Measurements from ENCODE around the gene NT5DC3. TPM values are rescaled to one million over a fixed set of nuclear protein-coding genes. Genes with fewer than 3 reads are reported as not detected.

Gene NT5DC3
- polyA plus RNA-seq, 3 donors: 0.27 to 4.8 (median 0.93) TPM

- Histone ChIP-seq H3K9me3 (replicated peaks in 1 of 2; ENCODE audit: control insufficient read depth in 1 of 2, insufficient read depth in 1 of 2, low read length in 2 of 2) (no peaks in the 10 kb centered on the region), H3K9ac (ENCODE audit: insufficient read depth, low read length, poor library complexity, severe bottlenecking) (no peak overlapping the region), H4K20me1 (ENCODE audit: insufficient read depth, low read length) (no peaks in the 10 kb centered on the region), H2AFZ (ENCODE audit: insufficient read depth, low read depth, low read length, poor library complexity, severe bottlenecking) (no peak overlapping the region), H3K36me3 (replicated peaks in 1 of 2; ENCODE audit: control insufficient read depth in 1 of 2, insufficient read depth in 2 of 2, low read length in 2 of 2) (no peaks in the 10 kb centered on the region), H3K27ac (ENCODE audit: low read depth in 1 of 2, low read length in 2 of 2) (no peak overlapping the region), H3K4me1 (ENCODE audit: control insufficient read depth in 1 of 2, insufficient read depth in 2 of 2, low read length in 2 of 2) (no peaks in the 10 kb centered on the region), H3K4me3 (replicated peaks in 1 of 3; ENCODE audit: low read depth in 2 of 3, low read length in 3 of 3) (no peak overlapping the region), H3K27me3 (ENCODE audit: control insufficient read depth in 2 of 2, insufficient read depth in 2 of 2, low read length in 2 of 2) (no peaks in the 10 kb centered on the region), H3K4me2 (replicated peaks; ENCODE audit: extremely low read depth, low read length, poor library complexity, severe bottlenecking) (no peak overlapping the region), H3K79me2 (ENCODE audit: insufficient read depth, low read length) (no peaks in the 10 kb centered on the region)
- no peak overlapping the region for H3K4me3 Mint-ChIP-seq
- WGBS (ENCODE audit: insufficient coverage): 92% methylated on average over 14 of the region's 15 CpGs
- no peaks in the 10 kb centered on the region for H3K36me3 Mint-ChIP-seq
- H3K4me1 Mint-ChIP-seq: no peaks in the 10 kb centered on the region
- peaks cover 0 to 3% (median 2%) of the 10 kb centered on the region in 3 donors for H3K27me3 Mint-ChIP-seq (ENCODE audit: low read depth in 3 of 3)
- no peaks in the 10 kb centered on the region for H3K9me3 Mint-ChIP-seq
- intact Hi-C loops (cut with micrococcal nuclease): no loop called here
- no peak overlapping the region for H3K27ac Mint-ChIP-seq
- no peak for TF ChIP-seq CTCF (IDR thresholded peaks at IDR 0.05)
- no peak for DNase-seq
Observed at GRCh38 chr12:103742349-103742932, 98.6 kb downstream of the NT5DC3 start.

- Histone ChIP-seq H2AFZ (ENCODE audit: insufficient read depth, low read depth, low read length, poor library complexity, severe bottlenecking) (no peak overlapping the region), H3K4me3 (replicated peaks in 1 of 3; ENCODE audit: low read depth in 2 of 3, low read length in 3 of 3) (no peak overlapping the region), H3K9ac (ENCODE audit: insufficient read depth, low read length, poor library complexity, severe bottlenecking) (no peak overlapping the region), H4K20me1 (ENCODE audit: insufficient read depth, low read length) (no peaks in the 10 kb centered on the region), H3K79me2 (ENCODE audit: insufficient read depth, low read length) (no peaks in the 10 kb centered on the region), H3K27ac (ENCODE audit: low read depth in 1 of 2, low read length in 2 of 2) (no peak overlapping the region), H3K9me3 (replicated peaks in 1 of 2; ENCODE audit: control insufficient read depth in 1 of 2, insufficient read depth in 1 of 2, low read length in 2 of 2) (no peaks in the 10 kb centered on the region), H3K36me3 (replicated peaks in 1 of 2; ENCODE audit: control insufficient read depth in 1 of 2, insufficient read depth in 2 of 2, low read length in 2 of 2) (no peaks in the 10 kb centered on the region), H3K4me1 (ENCODE audit: control insufficient read depth in 1 of 2, insufficient read depth in 2 of 2, low read length in 2 of 2) (no peaks in the 10 kb centered on the region), H3K4me2 (replicated peaks; ENCODE audit: extremely low read depth, low read length, poor library complexity, severe bottlenecking) (no peak overlapping the region), H3K27me3 (ENCODE audit: control insufficient read depth in 2 of 2, insufficient read depth in 2 of 2, low read length in 2 of 2) (no peaks in the 10 kb centered on the region)
- TF ChIP-seq CTCF (IDR thresholded peaks at IDR 0.05): no peak
- Mint-ChIP-seq H3K4me1 (no peaks in the 10 kb centered on the region), H3K27me3 (ENCODE audit: low read depth in 3 of 3) (peaks cover 0 to 8% (median 5%) of the 10 kb centered on the region in 3 donors), H3K36me3 (no peaks in the 10 kb centered on the region), H3K9me3 (peaks cover 0 to 6% (median 0%) of the 10 kb centered on the region in 7 donors), H3K4me3 (no peak overlapping the region), H3K27ac (no peak overlapping the region)
- intact Hi-C loops (cut with micrococcal nuclease): no loop called here
- WGBS (ENCODE audit: insufficient coverage): no CpG with 5 or more reads among the region's 1 CpG
- DNase-seq: no peak
Observed at GRCh38 chr12:103737881-103738280, 103.2 kb downstream of the NT5DC3 start.
